WTC11 (cell line): ENCODE measurements around the gene ATXN10. TPM values are rescaled to one million over a fixed set of nuclear protein-coding genes. Genes with fewer than 3 reads are reported as not detected.

Experiments used
- ATAC-seq: fragments of 200-7000 bp; cut with Tn5 transposase; 2 replicates; pipeline ENCODE4 v1.10.0; 2021; ENCODE audit warnings: mild to moderate bottlenecking, moderate library complexity
- CTCF ChIA-PET: fragments of 300-600 bp; sonication (Branson Sonifier 250); formaldehyde crosslinking; loops from one replicate; lab custom pipeline; 2021; ENCODE audit warnings: antibody characterized with exemption; lab: Charles Lee
- POLR2A ChIA-PET: fragments of 350-600 bp; sonication (Branson Sonifier 250); formaldehyde crosslinking; loops from one replicate; lab custom pipeline; 2021; ENCODE audit warnings: antibody characterized with exemption; lab: Charles Lee
- DNase-seq: peaks from one replicate; pipeline ENCODE4 v3.0.0; 2021; ENCODE audit warnings: low spot score
- H3K27ac Mint-ChIP-seq: 2 replicates; pipeline ENCODE4 v1.8.0; 2021; ENCODE audit warnings: mixed read lengths
- H3K27me3 Mint-ChIP-seq: 2 replicates; pipeline ENCODE4 v1.8.0; 2021; ENCODE audit warnings: low read depth, mild to moderate bottlenecking, moderate library complexity, mixed read lengths
- H3K36me3 Mint-ChIP-seq: 2 replicates; pipeline ENCODE4 v1.8.0; 2021; ENCODE audit warnings: mixed read lengths
- H3K4me1 Mint-ChIP-seq: 2 replicates; pipeline ENCODE4 v1.8.0; 2022; ENCODE audit warnings: mixed read lengths
- H3K4me3 Mint-ChIP-seq: 2 replicates; pipeline ENCODE4 v1.8.0; 2021; ENCODE audit warnings: mild to moderate bottlenecking, moderate library complexity, mixed read lengths
- H3K9me3 Mint-ChIP-seq: 2 replicates; pipeline ENCODE4 v1.8.0; 2021; ENCODE audit warnings: mixed read lengths
- CBFB ChIP-seq: sonication (generic); formaldehyde crosslinking; IDR thresholded peaks from 2 replicates; pipeline ENCODE4 v1.8.1; 2022; ENCODE audit warnings: mild to moderate bottlenecking, low read depth, missing genetic modification reagents
- FOXJ3 ChIP-seq: sonication (generic); formaldehyde crosslinking; IDR thresholded peaks from 2 replicates; pipeline ENCODE4 v1.9.0; 2021; ENCODE audit warnings: missing genetic modification reagents, mild to moderate bottlenecking, borderline replicate concordance
- FOXP1 ChIP-seq: sonication (generic); formaldehyde crosslinking; IDR thresholded peaks from 2 replicates; pipeline ENCODE4 v1.8.0; 2022; ENCODE audit warnings: missing genetic modification reagents, mild to moderate bottlenecking, moderate library complexity, borderline replicate concordance
- GTF2I ChIP-seq: fragments of 250-450 bp; sonication (Bioruptor Pico); conservative IDR thresholded peaks from 2 replicates; pipeline ENCODE4 v1.4.0; 2021; ENCODE audit warnings: mild to moderate bottlenecking
- NFE2L1 ChIP-seq: sonication (generic); formaldehyde crosslinking; IDR thresholded peaks from 2 replicates; pipeline ENCODE4 v1.8.1; 2023; ENCODE audit warnings: missing genetic modification reagents
- NFYB ChIP-seq: sonication (generic); formaldehyde crosslinking; conservative IDR thresholded peaks from 2 replicates; pipeline ENCODE4 v1.8.0; 2022; ENCODE audit warnings: low read depth, missing genetic modification reagents
- SMAD3 ChIP-seq: sonication (generic); formaldehyde crosslinking; IDR thresholded peaks from 2 replicates; pipeline ENCODE4 v1.8.0; 2022; ENCODE audit warnings: missing genetic modification reagents, mild to moderate bottlenecking, borderline replicate concordance
- SP1 ChIP-seq: sonication (generic); formaldehyde crosslinking; conservative IDR thresholded peaks from 2 replicates; pipeline ENCODE4 v1.8.1; 2022; ENCODE audit warnings: missing genetic modification reagents
- TCF7 ChIP-seq: sonication (generic); formaldehyde crosslinking; IDR thresholded peaks from 2 replicates; pipeline ENCODE4 v1.8.0; 2022; ENCODE audit warnings: mild to moderate bottlenecking, low read depth, missing genetic modification reagents, moderate library complexity
- TEAD4 ChIP-seq: sonication (generic); formaldehyde crosslinking; IDR thresholded peaks from 2 replicates; pipeline ENCODE4 v1.8.0; 2022; ENCODE audit warnings: mild to moderate bottlenecking, missing genetic modification reagents
- ZBTB21 ChIP-seq: sonication (generic); formaldehyde crosslinking; IDR thresholded peaks from 2 replicates; pipeline ENCODE4 v1.8.1; 2023; ENCODE audit warnings: mild to moderate bottlenecking, missing genetic modification reagents, borderline replicate concordance
- ZBTB43 ChIP-seq: sonication (generic); formaldehyde crosslinking; IDR thresholded peaks from 2 replicates; pipeline ENCODE4 v1.8.1; 2023; ENCODE audit warnings: mild to moderate bottlenecking, missing genetic modification reagents
- ZNF232 ChIP-seq: sonication (generic); formaldehyde crosslinking; IDR thresholded peaks from 2 replicates; pipeline ENCODE4 v1.8.0; 2022; ENCODE audit warnings: mild to moderate bottlenecking, missing genetic modification reagents
- ZNF396 ChIP-seq: fragments of 250-450 bp; sonication (Bioruptor Pico); IDR thresholded peaks from 2 replicates; pipeline ENCODE4 v1.8.0; 2021; ENCODE audit warnings: mild to moderate bottlenecking, moderate library complexity, borderline replicate concordance
- total RNA-seq: library from RNA; stranded (reverse); gene quantifications from 3 replicates; pipeline ENCODE4 v1.2.3, GENCODE V29; 2021
- TF ChIP-seq, protein P1 (sequence below): fragments of 250-450 bp; sonication (Bioruptor Pico); IDR thresholded peaks from 2 replicates; pipeline ENCODE4 v1.9.0; 2021; ENCODE audit warnings: mild to moderate bottlenecking
- TF ChIP-seq, protein P2 (sequence below): sonication (generic); formaldehyde crosslinking; IDR thresholded peaks from 2 replicates; pipeline ENCODE4 v1.8.0; 2023; ENCODE audit warnings: mild to moderate bottlenecking, missing genetic modification reagents
- TF ChIP-seq, protein P3 (sequence below): sonication (generic); formaldehyde crosslinking; IDR thresholded peaks from 2 replicates; pipeline ENCODE4 v1.8.1; 2023; ENCODE audit warnings: mild to moderate bottlenecking, missing genetic modification reagents, borderline replicate concordance
- TF ChIP-seq, protein P4 (sequence below): sonication (generic); formaldehyde crosslinking; IDR thresholded peaks from 2 replicates; pipeline ENCODE4 v1.8.1; 2022; ENCODE audit warnings: missing genetic modification reagents, borderline replicate concordance

ATXN10 gene
- total RNA-seq, 1 experiment from 2014 or later, result 185 TPM

DNA sequence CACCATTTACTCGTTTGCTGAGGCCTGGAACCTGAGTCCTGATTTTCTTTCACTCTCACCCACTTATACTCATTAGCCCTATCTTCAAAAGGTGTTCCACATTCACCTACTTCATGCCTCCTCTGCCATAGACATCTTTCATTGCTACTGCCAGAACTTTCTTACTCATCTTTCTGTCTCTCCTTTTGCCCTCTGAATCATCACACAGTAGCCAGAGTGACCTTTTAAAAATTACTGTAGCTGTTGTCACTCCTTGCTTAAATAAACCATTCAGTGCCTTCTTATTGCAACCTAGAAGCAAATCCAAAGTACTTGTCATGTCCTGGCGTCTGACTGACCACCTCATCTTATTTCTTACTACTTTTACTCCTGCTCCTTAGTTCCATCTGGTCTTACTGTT lies 38.2 kb downstream of the ATXN10 start:
- H3K36me3 Mint-ChIP-seq, result peaks cover 14% of the 10 kb centered on the region
- CTCF ChIA-PET, result no interaction called here
- no peaks in the 10 kb centered on the region for H3K9me3 Mint-ChIP-seq
- no peaks in the 10 kb centered on the region for H3K27me3 Mint-ChIP-seq
- ATAC-seq (no peak), DNase-seq (no peak)
- no peaks in the 10 kb centered on the region for H3K4me1 Mint-ChIP-seq
- 0 out of 2 replicates have a peak overlapping the region, but pooled peaks have one; percentile 3 for H3K27ac Mint-ChIP-seq
- POLR2A ChIA-PET, result interaction anchor here (0.6 kb wide), 1 partner anchor 909 kb away, joined by 3 read pairs; no protein-coding TSS in a partner anchor
- H3K4me3 Mint-ChIP-seq, result no peak overlapping the region
- no peak for TF ChIP-seq NFYB (CRISPR knock-in tag)
- TF ChIP-seq ZBTB43 (CRISPR knock-in tag), result no peak
- TF ChIP-seq TEAD4 (CRISPR knock-in tag), result no peak
- no peak for TF ChIP-seq FOXJ3
- TF ChIP-seq SP1 (CRISPR knock-in tag), result no peak
- TF ChIP-seq, protein P1, sequence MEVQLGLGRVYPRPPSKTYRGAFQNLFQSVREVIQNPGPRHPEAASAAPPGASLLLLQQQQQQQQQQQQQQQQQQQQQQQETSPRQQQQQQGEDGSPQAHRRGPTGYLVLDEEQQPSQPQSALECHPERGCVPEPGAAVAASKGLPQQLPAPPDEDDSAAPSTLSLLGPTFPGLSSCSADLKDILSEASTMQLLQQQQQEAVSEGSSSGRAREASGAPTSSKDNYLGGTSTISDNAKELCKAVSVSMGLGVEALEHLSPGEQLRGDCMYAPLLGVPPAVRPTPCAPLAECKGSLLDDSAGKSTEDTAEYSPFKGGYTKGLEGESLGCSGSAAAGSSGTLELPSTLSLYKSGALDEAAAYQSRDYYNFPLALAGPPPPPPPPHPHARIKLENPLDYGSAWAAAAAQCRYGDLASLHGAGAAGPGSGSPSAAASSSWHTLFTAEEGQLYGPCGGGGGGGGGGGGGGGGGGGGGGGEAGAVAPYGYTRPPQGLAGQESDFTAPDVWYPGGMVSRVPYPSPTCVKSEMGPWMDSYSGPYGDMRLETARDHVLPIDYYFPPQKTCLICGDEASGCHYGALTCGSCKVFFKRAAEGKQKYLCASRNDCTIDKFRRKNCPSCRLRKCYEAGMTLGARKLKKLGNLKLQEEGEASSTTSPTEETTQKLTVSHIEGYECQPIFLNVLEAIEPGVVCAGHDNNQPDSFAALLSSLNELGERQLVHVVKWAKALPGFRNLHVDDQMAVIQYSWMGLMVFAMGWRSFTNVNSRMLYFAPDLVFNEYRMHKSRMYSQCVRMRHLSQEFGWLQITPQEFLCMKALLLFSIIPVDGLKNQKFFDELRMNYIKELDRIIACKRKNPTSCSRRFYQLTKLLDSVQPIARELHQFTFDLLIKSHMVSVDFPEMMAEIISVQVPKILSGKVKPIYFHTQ, result no peak
- TF ChIP-seq, protein P2, sequence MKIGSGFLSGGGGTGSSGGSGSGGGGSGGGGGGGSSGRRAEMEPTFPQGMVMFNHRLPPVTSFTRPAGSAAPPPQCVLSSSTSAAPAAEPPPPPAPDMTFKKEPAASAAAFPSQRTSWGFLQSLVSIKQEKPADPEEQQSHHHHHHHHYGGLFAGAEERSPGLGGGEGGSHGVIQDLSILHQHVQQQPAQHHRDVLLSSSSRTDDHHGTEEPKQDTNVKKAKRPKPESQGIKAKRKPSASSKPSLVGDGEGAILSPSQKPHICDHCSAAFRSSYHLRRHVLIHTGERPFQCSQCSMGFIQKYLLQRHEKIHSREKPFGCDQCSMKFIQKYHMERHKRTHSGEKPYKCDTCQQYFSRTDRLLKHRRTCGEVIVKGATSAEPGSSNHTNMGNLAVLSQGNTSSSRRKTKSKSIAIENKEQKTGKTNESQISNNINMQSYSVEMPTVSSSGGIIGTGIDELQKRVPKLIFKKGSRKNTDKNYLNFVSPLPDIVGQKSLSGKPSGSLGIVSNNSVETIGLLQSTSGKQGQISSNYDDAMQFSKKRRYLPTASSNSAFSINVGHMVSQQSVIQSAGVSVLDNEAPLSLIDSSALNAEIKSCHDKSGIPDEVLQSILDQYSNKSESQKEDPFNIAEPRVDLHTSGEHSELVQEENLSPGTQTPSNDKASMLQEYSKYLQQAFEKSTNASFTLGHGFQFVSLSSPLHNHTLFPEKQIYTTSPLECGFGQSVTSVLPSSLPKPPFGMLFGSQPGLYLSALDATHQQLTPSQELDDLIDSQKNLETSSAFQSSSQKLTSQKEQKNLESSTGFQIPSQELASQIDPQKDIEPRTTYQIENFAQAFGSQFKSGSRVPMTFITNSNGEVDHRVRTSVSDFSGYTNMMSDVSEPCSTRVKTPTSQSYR (CRISPR knock-in tag), result no peak
- TF ChIP-seq FOXP1, result no peak
- TF ChIP-seq TCF7 (CRISPR knock-in tag), result no peak

DNA sequence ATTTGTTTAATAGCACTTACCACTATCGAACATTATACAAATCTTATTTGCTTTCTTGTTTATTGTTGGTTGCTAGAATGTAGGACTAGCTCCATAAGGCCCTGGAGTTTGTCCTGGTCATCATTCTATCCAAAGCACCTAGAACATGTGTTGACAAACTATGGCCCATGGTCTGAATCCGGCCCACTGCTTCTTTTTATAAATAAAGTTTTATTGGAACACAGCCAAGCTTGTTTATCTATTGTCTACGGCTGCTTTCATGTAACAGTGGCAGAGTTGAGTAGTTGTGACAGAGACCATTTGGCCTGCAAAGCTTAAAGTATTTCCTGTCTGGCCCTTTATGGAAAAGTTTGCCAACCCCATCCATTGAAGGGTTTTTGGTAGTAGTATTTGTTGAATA lies 38.8 kb downstream of the ATXN10 start:
- ATAC-seq (no peak), DNase-seq (no peak)
- POLR2A ChIA-PET, result interaction anchor here (0.6 kb wide), 1 partner anchor 910 kb away, joined by 3 read pairs; no protein-coding TSS in a partner anchor
- H3K27me3 Mint-ChIP-seq, result no peaks in the 10 kb centered on the region
- no peak overlapping the region; the same call in 1 of the 2 replicates for H3K27ac Mint-ChIP-seq
- CTCF ChIA-PET, result no interaction called here
- no peak overlapping the region for H3K4me3 Mint-ChIP-seq
- no peaks in the 10 kb centered on the region for H3K9me3 Mint-ChIP-seq
- peaks cover 17% of the 10 kb centered on the region for H3K36me3 Mint-ChIP-seq
- TF ChIP-seq SP1 (CRISPR knock-in tag) (no peak), SMAD3 (CRISPR knock-in tag) (no peak), CBFB (CRISPR knock-in tag) (no peak), ZBTB43 (CRISPR knock-in tag) (no peak), FOXP1 (no peak), GTF2I (CRISPR knock-in tag) (no peak), ZNF396 (CRISPR knock-in tag) (no peak), NFE2L1 (CRISPR knock-in tag) (no peak), ZBTB21 (CRISPR knock-in tag) (no peak), ZNF232 (CRISPR knock-in tag) (no peak)
- TF ChIP-seq, protein P3, sequence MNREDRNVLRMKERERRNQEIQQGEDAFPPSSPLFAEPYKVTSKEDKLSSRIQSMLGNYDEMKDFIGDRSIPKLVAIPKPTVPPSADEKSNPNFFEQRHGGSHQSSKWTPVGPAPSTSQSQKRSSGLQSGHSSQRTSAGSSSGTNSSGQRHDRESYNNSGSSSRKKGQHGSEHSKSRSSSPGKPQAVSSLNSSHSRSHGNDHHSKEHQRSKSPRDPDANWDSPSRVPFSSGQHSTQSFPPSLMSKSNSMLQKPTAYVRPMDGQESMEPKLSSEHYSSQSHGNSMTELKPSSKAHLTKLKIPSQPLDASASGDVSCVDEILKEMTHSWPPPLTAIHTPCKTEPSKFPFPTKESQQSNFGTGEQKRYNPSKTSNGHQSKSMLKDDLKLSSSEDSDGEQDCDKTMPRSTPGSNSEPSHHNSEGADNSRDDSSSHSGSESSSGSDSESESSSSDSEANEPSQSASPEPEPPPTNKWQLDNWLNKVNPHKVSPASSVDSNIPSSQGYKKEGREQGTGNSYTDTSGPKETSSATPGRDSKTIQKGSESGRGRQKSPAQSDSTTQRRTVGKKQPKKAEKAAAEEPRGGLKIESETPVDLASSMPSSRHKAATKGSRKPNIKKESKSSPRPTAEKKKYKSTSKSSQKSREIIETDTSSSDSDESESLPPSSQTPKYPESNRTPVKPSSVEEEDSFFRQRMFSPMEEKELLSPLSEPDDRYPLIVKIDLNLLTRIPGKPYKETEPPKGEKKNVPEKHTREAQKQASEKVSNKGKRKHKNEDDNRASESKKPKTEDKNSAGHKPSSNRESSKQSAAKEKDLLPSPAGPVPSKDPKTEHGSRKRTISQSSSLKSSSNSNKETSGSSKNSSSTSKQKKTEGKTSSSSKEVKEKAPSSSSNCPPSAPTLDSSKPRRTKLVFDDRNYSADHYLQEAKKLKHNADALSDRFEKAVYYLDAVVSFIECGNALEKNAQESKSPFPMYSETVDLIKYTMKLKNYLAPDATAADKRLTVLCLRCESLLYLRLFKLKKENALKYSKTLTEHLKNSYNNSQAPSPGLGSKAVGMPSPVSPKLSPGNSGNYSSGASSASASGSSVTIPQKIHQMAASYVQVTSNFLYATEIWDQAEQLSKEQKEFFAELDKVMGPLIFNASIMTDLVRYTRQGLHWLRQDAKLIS, result no peak
- TF ChIP-seq, protein P4, sequence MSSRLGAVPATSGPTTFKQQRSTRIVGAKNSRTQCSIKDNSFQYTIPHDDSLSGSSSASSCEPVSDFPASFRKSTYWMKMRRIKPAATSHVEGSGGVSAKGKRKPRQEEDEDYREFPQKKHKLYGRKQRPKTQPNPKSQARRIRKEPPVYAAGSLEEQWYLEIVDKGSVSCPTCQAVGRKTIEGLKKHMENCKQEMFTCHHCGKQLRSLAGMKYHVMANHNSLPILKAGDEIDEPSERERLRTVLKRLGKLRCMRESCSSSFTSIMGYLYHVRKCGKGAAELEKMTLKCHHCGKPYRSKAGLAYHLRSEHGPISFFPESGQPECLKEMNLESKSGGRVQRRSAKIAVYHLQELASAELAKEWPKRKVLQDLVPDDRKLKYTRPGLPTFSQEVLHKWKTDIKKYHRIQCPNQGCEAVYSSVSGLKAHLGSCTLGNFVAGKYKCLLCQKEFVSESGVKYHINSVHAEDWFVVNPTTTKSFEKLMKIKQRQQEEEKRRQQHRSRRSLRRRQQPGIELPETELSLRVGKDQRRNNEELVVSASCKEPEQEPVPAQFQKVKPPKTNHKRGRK (CRISPR knock-in tag), result no peak
- TF ChIP-seq, all 79 proteins: peak for 0
- H3K4me1 Mint-ChIP-seq, result no peaks in the 10 kb centered on the region
